Measurements from ENCODE around the gene ASCC1.

- TF ChIP-seq CTCF (IDR thresholded peaks at IDR 0.05; ENCODE audit: borderline replicate concordance, extremely low read depth, low read length, poor library complexity, severe bottlenecking) (no peak), EZH2 (IDR thresholded peaks at IDR 0.05; ENCODE audit: borderline replicate concordance, low read depth, low read length, severe bottlenecking) (no peak)
Measured at GRCh38 chr10:72106154-72106849, 109.8 kb downstream of the ASCC1 start.

All from DND-41 (cell line).